ENCODE measurements around the gene SS18L1. TPM values are rescaled to one million over a fixed set of nuclear protein-coding genes. Genes with fewer than 3 reads are reported as not detected.

SS18L1 gene
- total and polyA plus RNA-seq, 12 donors, result 9.0 to 45.7 (median 14.4) TPM

DNA sequence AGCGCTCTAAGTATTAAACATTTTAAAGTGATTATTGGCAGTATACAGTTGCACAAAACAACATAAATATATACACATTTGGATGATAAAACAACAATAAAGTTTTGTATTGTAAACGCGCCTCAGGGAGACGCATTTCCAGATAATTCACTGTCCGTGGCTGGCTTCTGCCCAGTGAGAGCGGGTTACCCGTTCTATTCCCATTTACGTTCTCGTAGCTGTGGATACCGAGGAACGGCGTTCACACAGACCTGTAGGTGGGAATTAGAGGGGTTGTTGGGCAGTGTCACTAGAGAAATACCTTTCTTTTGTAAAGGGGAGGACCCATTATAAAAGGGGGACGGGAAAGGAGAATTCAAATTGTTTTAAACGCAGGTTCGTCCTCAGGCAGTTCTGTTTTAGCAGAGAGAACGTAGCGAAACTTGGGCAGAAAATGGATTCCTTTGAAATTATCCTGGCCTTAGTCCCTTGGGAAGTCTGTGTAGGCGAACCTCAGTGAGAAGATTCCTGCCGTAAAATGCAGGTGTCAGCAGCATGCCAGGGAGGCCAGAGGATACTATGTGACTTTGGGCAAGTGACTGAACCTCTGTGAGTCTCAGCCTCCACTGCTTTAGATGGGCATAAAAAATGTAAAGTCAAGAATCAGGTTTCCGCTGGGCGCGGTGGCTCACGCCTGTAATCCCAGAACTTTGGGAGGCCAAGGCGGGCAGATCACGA is 40.0 kb downstream of the SS18L1 start:
- H3K27me3 ChIP-seq, result no peaks in the 10 kb centered on the region
- no peaks in the 10 kb centered on the region for H3K9me3 ChIP-seq (replicated peaks in 1 of 3)
- peak overlapping the region; percentile 61 to 99 (median 95) for H3K27ac ChIP-seq
- peak overlapping the region; percentile 49 to 96 (median 79) for H3K4me3 ChIP-seq
- peaks cover 0 to 7% of the 10 kb centered on the region in 2 donors for H3K36me3 ChIP-seq (replicated peaks in 1 of 2)
- no peak for TF ChIP-seq POLR2A (IDR thresholded peaks at IDR 0.05)
- TF ChIP-seq, protein P1, sequence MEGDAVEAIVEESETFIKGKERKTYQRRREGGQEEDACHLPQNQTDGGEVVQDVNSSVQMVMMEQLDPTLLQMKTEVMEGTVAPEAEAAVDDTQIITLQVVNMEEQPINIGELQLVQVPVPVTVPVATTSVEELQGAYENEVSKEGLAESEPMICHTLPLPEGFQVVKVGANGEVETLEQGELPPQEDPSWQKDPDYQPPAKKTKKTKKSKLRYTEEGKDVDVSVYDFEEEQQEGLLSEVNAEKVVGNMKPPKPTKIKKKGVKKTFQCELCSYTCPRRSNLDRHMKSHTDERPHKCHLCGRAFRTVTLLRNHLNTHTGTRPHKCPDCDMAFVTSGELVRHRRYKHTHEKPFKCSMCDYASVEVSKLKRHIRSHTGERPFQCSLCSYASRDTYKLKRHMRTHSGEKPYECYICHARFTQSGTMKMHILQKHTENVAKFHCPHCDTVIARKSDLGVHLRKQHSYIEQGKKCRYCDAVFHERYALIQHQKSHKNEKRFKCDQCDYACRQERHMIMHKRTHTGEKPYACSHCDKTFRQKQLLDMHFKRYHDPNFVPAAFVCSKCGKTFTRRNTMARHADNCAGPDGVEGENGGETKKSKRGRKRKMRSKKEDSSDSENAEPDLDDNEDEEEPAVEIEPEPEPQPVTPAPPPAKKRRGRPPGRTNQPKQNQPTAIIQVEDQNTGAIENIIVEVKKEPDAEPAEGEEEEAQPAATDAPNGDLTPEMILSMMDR (IDR thresholded peaks at IDR 0.05), result no peak
- intact Hi-C loops (cut with DNase I), result no loop called here
- DNase-seq, result peak in 1 of 7 donors; percentile 46
- 26 to 28% (median 27%) methylated on average over 25 of the region's 25 CpGs for WGBS, 4 donors
- H3K4me1 ChIP-seq (replicated peaks in 1 of 2), result peaks cover 16 to 35% of the 10 kb centered on the region in 2 donors

DNA sequence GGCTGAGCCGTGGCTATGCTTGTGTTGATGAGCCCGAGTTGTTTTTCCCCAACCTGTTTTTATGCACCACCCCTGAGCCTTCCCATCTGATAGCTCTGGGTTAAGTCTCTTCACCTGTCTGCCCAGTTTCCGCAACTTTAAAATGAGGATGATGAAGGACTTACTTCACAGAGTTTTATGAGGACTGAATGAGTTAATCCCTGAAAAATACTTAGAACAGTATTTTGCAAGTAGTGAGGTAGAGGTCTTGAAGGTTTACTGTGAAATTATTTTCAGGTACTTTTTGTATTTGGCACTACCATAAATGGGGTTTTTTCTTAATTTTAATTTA is 42.5 kb downstream of the SS18L1 start:
- no peaks in the 10 kb centered on the region for H3K27me3 ChIP-seq
- H3K4me1 ChIP-seq (replicated peaks in 1 of 2), result peaks cover 16 to 35% of the 10 kb centered on the region in 2 donors
- intact Hi-C loops (cut with DNase I), result no loop called here
- no peak for TF ChIP-seq POLR2A (IDR thresholded peaks at IDR 0.05)
- TF ChIP-seq, protein P1 (IDR thresholded peaks at IDR 0.05), result no peak
- no peak for DNase-seq
- peak overlapping the region in 3 of 5 donors; percentile 39 to 69 (median 51) for H3K27ac ChIP-seq
- H3K4me3 ChIP-seq, result no peak overlapping the region
- H3K9me3 ChIP-seq (replicated peaks in 1 of 3), result no peaks in the 10 kb centered on the region
- 65 to 80% (median 68%) methylated on average over 3 of the region's 3 CpGs for WGBS, 4 donors
- H3K36me3 ChIP-seq (replicated peaks in 1 of 2), result peaks cover 0 to 12% of the 10 kb centered on the region in 2 donors

DNA sequence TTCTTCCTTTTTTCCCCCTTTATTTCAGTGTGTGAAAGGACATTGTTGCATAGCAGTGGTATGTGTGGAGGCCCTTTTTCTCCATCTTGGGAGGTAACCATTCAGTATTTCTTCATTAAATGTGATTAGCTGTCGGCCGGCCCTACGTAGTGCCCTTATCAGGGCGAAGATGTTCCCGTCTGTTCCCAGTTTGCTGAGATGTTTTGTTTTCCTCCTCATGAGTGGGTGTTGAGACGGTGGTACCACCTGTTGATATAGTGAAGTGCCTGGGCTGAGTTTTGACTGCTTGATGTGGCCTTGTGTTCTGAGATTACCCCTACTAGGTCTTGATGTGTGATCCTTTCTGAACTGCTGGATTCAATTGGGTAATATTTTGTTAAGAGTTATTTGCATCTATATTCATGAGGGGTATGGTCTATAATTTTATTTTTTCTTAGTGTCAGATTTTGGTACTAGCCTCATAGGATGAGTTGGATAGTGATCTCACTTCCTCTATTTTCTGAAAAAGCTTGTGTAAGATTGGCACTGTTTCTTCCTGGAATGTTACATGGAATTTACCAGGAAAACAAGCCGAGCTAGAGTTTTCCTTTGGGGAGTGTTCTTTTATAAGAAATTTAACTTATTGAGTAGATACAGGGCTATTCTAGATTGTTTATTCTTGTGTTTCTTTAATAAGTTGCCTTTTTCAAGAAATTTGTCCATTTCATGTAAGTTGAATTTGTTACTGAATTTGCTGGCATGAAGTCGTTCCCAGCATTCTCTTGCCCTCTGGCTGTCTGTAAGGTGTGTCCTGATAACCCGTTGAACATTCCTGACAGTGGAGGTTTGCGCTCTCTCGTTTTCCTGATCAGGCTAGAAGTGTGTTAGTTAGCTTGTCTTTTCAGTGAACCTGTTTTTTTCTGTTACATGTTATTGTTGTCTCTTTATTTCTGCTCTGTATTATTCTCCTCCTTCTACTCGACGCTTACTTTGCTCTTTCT is 43.6 kb downstream of the SS18L1 start:
- TF ChIP-seq POLR2A (IDR thresholded peaks at IDR 0.05), result no peak
- TF ChIP-seq, protein P1 (IDR thresholded peaks at IDR 0.05), result no peak
- DNase-seq, result no peak
- Histone ChIP-seq H3K4me1 (replicated peaks in 1 of 2) (peaks cover 16 to 31% of the 10 kb centered on the region in 2 donors), H3K9me3 (replicated peaks in 1 of 3) (no peaks in the 10 kb centered on the region), H3K27me3 (no peaks in the 10 kb centered on the region), H3K27ac (peak overlapping the region in 2 of 5 donors; percentile 11 to 37), H3K36me3 (replicated peaks in 1 of 2) (peaks cover 0 to 12% of the 10 kb centered on the region in 2 donors), H3K4me3 (no peak overlapping the region)
- intact Hi-C loops (cut with DNase I), result no loop called here
- WGBS, 4 donors, result 68 to 83% (median 78%) methylated on average over 13 of the region's 13 CpGs
